Chondrocyte (in vitro differentiated cells): ENCODE measurements around the gene SNX9. TPM values are rescaled to one million over a fixed set of nuclear protein-coding genes. Genes with fewer than 3 reads are reported as not detected.

Experiments
- DNase-seq: peaks from one replicate; pipeline ENCODE4 v3.0.0; 2021; ENCODE audit warnings: mixed read lengths, low spot score
- H3K27ac Mint-ChIP-seq: one replicate; pipeline ENCODE4 v1.8.0; 2021; ENCODE audit warnings: mild to moderate bottlenecking, moderate library complexity, mixed read lengths; ENCODE audit not compliant: unreplicated experiment
- H3K27me3 Mint-ChIP-seq: 2 replicates; pipeline ENCODE4 v1.8.0; 2021; ENCODE audit warnings: low read depth, mixed read lengths
- H3K36me3 Mint-ChIP-seq: 2 replicates; pipeline ENCODE4 v1.8.0; 2021; ENCODE audit warnings: low read depth, mixed read lengths
- H3K4me1 Mint-ChIP-seq: 2 replicates; pipeline ENCODE4 v1.8.0; 2021; ENCODE audit warnings: low read depth, mild to moderate bottlenecking, mixed read lengths
- H3K4me3 Mint-ChIP-seq: one replicate; pipeline ENCODE4 v1.8.0; 2021; ENCODE audit warnings: mild to moderate bottlenecking, moderate library complexity, mixed read lengths; ENCODE audit not compliant: unreplicated experiment
- H3K9me3 Mint-ChIP-seq: 2 replicates; pipeline ENCODE4 v1.8.0; 2021; ENCODE audit warnings: low read depth, mixed read lengths
- CTCF ChIP-seq: fragments of 200-600 bp; sonication (generic); IDR thresholded peaks from 2 replicates; pipeline ENCODE4 v1.5.0; 2021; ENCODE audit warnings: antibody characterized with exemption, mild to moderate bottlenecking, moderate library complexity
- total RNA-seq: library from RNA; stranded (reverse); gene quantifications from 3 replicates; pipeline ENCODE4 v1.2.1, GENCODE V29; 2021

Gene SNX9
- total RNA-seq, 1 donor from 2014 or later, result 43.9 TPM

GRCh38 chr6:157804448-157805327, 18.4 kb upstream of the SNX9 start:
- no peak for DNase-seq
- Mint-ChIP-seq H3K9me3 (peaks cover 9% of the 10 kb centered on the region), H3K27ac (peak overlapping the region; percentile 15), H3K4me1 (peaks cover 30% of the 10 kb centered on the region), H3K27me3 (no peaks in the 10 kb centered on the region), H3K36me3 (no peaks in the 10 kb centered on the region), H3K4me3 (no peak overlapping the region)
- no peak for TF ChIP-seq CTCF

GRCh38 chr6:157806131-157806855, 16.8 kb upstream of the SNX9 start:
- DNase-seq, result no peak
- no peaks in the 10 kb centered on the region for H3K36me3 Mint-ChIP-seq
- peaks cover 11% of the 10 kb centered on the region for H3K9me3 Mint-ChIP-seq

GRCh38 chr6:157806856-157807215, 16.2 kb upstream of the SNX9 start:
- H3K36me3 Mint-ChIP-seq, result no peaks in the 10 kb centered on the region
- H3K4me1 Mint-ChIP-seq, result peaks cover 26% of the 10 kb centered on the region
- no peak for TF ChIP-seq CTCF
- peak overlapping the region; percentile 95 for H3K27ac Mint-ChIP-seq
- H3K9me3 Mint-ChIP-seq, result peaks cover 12% of the 10 kb centered on the region
- H3K27me3 Mint-ChIP-seq, result no peaks in the 10 kb centered on the region
- H3K4me3 Mint-ChIP-seq, result no peak overlapping the region
- no peak for DNase-seq

More at GRCh38 chr6:157806131-157806855, 16.8 kb upstream of the SNX9 start:
- no peaks in the 10 kb centered on the region for H3K27me3 Mint-ChIP-seq
- H3K4me3 Mint-ChIP-seq, result no peak overlapping the region
- no peak overlapping the region for H3K27ac Mint-ChIP-seq
- no peak for TF ChIP-seq CTCF
- H3K4me1 Mint-ChIP-seq, result peaks cover 25% of the 10 kb centered on the region

GRCh38 chr6:157808405-157808950, 14.6 kb upstream of the SNX9 start:
- Mint-ChIP-seq H3K4me3 (no peak overlapping the region), H3K4me1 (peaks cover 26% of the 10 kb centered on the region), H3K36me3 (no peaks in the 10 kb centered on the region), H3K27ac (no peak overlapping the region), H3K9me3 (peaks cover 15% of the 10 kb centered on the region), H3K27me3 (no peaks in the 10 kb centered on the region)
- TF ChIP-seq CTCF, result no peak
- DNase-seq, result no peak

- H3K36me3 Mint-ChIP-seq, result no peaks in the 10 kb centered on the region
- H3K9me3 Mint-ChIP-seq, result peaks cover 15% of the 10 kb centered on the region
- no peak overlapping the region for H3K27ac Mint-ChIP-seq
- H3K4me3 Mint-ChIP-seq, result no peak overlapping the region
- no peak for DNase-seq
- H3K4me1 Mint-ChIP-seq, result peaks cover 32% of the 10 kb centered on the region
- TF ChIP-seq CTCF, result no peak
- H3K27me3 Mint-ChIP-seq, result no peaks in the 10 kb centered on the region
These were observed 13.4 kb upstream of the SNX9 start for GRCh38 chr6:157809613-157810012.
